Neural crest cell (in vitro differentiated cells): ENCODE data around the gene P2RY8. TPM values are rescaled to one million over a fixed set of nuclear protein-coding genes. Genes with fewer than 3 reads are reported as not detected.
"Not testable (repeated sequence)": the region's sequence is repeated elsewhere in the genome, so short reads cannot be mapped to it uniquely, and the experiment has no call there.

Source experiments
- DNase-seq: peaks from one replicate; pipeline ENCODE4 v3.0.0; 2021; ENCODE audit warnings: low read depth, mixed read lengths, low spot score
- H3K27ac Mint-ChIP-seq: one replicate; pipeline ENCODE4 v1.8.0; 2021; ENCODE audit warnings: mild to moderate bottlenecking, mixed read lengths; ENCODE audit not compliant: unreplicated experiment
- H3K27me3 Mint-ChIP-seq: 2 replicates; pipeline ENCODE4 v1.8.0; 2021; ENCODE audit warnings: low read depth, mild to moderate bottlenecking, mixed read lengths
- H3K36me3 Mint-ChIP-seq: 2 replicates; pipeline ENCODE4 v1.8.0; 2021; ENCODE audit warnings: low read depth, mild to moderate bottlenecking, mixed read lengths
- H3K4me1 Mint-ChIP-seq: 2 replicates; pipeline ENCODE4 v1.8.0; 2021; ENCODE audit warnings: mixed read lengths
- H3K4me3 Mint-ChIP-seq: one replicate; pipeline ENCODE4 v1.8.0; 2021; ENCODE audit warnings: mild to moderate bottlenecking, mixed read lengths
- H3K9me3 Mint-ChIP-seq: 2 replicates; pipeline ENCODE4 v1.8.0; 2021; ENCODE audit warnings: mixed read lengths
- total RNA-seq: library from RNA; stranded (reverse); gene quantifications from 2 replicates; pipeline ENCODE4 v1.2.1, GENCODE V29; 2021
- TF ChIP-seq, protein P1 (sequence below): fragments of 200-600 bp; sonication (generic); conservative IDR thresholded peaks from 2 replicates; pipeline ENCODE4 v1.5.0; 2021; ENCODE audit warnings: antibody characterized with exemption, mild to moderate bottlenecking

Gene P2RY8
- total RNA-seq, 1 donor from 2014 or later: not detected

DNA sequence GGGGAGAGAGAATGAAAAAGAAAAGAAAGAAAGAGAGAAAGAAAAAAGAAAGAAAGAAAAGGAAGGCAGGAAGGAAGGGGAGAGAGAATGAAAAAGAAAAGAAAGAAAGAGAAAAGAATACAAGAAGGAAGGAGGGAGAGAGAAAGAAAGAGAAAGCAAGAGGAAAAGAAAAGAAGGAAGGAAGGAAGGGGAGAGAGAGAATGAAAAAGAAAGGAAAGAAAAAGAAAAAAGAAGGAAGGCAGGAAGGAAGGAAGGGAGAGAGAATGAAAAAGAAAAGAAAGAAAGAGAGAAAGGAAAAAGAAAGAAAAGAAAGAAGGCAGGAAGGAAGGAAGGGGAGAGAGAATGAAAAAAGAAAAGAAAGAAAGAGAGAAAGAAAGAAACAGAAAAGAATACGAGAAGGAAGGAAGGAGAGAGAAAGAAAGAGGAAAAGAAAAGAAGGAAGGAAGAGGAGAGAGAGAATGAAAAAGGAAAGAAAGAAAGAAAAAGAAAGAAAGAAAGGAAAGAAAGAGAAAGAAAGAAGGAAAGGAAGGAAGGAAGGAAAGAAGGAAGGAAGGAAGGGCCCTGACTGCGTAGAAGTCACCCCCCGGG is 15.1 kb upstream of the P2RY8 start:
- no peaks in the 10 kb centered on the region for H3K36me3 Mint-ChIP-seq
- no peak for DNase-seq
- H3K9me3 Mint-ChIP-seq: no peaks in the 10 kb centered on the region
- no peaks in the 10 kb centered on the region for H3K4me1 Mint-ChIP-seq
- TF ChIP-seq, protein P1, sequence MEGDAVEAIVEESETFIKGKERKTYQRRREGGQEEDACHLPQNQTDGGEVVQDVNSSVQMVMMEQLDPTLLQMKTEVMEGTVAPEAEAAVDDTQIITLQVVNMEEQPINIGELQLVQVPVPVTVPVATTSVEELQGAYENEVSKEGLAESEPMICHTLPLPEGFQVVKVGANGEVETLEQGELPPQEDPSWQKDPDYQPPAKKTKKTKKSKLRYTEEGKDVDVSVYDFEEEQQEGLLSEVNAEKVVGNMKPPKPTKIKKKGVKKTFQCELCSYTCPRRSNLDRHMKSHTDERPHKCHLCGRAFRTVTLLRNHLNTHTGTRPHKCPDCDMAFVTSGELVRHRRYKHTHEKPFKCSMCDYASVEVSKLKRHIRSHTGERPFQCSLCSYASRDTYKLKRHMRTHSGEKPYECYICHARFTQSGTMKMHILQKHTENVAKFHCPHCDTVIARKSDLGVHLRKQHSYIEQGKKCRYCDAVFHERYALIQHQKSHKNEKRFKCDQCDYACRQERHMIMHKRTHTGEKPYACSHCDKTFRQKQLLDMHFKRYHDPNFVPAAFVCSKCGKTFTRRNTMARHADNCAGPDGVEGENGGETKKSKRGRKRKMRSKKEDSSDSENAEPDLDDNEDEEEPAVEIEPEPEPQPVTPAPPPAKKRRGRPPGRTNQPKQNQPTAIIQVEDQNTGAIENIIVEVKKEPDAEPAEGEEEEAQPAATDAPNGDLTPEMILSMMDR: no peak
- no peak overlapping the region for H3K4me3 Mint-ChIP-seq
- H3K27me3 Mint-ChIP-seq: peaks cover 7% of the 10 kb centered on the region
- no peak overlapping the region for H3K27ac Mint-ChIP-seq

GRCh38 chrX:1546691-1547251 is 9.8 kb upstream of the P2RY8 start:
- DNase-seq: no peak
- Mint-ChIP-seq H3K9me3 (no peaks in the 10 kb centered on the region), H3K36me3 (no peaks in the 10 kb centered on the region), H3K27me3 (no peaks in the 10 kb centered on the region), H3K4me1 (no peaks in the 10 kb centered on the region), H3K4me3 (no peak overlapping the region), H3K27ac (peak overlapping the region; percentile 78)
- TF ChIP-seq, protein P1: no peak

DNA sequence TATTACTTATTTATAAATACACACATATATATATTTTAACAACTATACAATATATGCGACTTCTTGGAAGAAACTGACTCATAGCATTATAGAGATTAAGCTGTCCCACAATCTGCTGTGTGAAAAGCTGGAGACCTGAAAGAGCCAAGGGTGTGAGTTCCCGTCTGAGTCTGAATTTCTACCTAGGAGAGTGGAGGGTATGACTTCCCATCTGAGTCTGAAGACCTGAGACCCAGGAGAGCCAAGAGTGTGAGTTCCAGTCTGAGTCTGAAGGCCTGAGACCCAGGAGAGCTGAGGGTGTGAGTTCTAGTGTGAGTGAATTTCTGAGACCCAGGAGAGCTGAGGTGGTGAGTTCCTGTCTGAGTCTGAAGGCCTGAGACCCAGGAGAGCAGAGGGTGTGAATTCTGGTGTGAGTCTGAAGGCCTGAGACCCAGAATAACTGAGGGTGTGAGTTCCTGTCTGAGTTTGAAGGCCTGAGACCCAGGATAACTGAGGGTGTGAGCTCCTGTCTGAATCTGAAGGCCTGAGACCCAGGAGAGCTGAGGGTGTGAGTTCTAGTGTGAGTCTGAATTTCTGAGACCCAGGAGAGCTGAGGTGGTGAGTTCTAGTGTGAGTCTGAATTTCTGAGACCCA is 8.9 kb upstream of the P2RY8 start:
- Mint-ChIP-seq H3K9me3 (no peaks in the 10 kb centered on the region), H3K27me3 (no peaks in the 10 kb centered on the region), H3K4me1 (no peaks in the 10 kb centered on the region), H3K4me3 (no peak overlapping the region), H3K36me3 (no peaks in the 10 kb centered on the region), H3K27ac (peak overlapping the region; percentile 92)
- no peak for DNase-seq
- TF ChIP-seq, protein P1: no peak

DNA sequence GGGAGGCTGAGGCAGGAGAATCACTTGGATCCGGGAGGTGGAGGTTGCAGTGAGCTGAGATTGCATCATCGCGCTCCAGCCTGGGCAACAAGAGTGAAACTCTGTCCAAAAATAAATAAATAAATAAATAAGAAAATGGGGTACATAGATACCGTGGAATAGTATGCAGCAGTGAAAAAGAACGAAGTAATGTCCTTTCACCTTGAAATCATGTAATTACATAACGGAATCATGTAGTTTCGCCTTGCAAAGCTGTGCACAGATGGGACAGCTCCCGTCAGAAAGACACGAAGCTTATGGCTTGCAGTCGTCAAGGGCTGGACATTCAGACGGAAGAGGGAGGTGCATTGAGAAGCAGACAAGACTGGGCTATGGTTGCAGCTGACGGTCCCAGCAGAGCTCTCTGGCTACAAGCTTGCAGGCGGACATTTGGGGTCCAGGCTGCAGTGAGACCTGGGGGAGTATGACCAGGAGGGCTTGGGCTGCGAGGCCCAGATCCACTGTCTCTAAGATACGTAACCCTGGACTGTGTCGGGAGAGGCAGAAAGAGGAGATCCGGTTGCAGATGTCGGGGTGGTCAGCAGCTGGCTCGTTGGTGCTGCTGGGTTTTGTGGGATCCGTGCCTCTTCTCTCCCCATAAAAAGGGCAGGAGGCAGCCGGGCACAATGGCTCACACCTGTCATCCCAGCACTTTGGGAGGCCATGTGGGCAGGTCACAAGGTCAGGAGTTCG is 6.2 kb upstream of the P2RY8 start:
- Mint-ChIP-seq H3K4me1 (no peaks in the 10 kb centered on the region), H3K36me3 (no peaks in the 10 kb centered on the region), H3K4me3 (no peak overlapping the region), H3K27ac (no peak overlapping the region), H3K27me3 (no peaks in the 10 kb centered on the region), H3K9me3 (no peaks in the 10 kb centered on the region)
- DNase-seq: no peak
- TF ChIP-seq, protein P1: no peak

DNA sequence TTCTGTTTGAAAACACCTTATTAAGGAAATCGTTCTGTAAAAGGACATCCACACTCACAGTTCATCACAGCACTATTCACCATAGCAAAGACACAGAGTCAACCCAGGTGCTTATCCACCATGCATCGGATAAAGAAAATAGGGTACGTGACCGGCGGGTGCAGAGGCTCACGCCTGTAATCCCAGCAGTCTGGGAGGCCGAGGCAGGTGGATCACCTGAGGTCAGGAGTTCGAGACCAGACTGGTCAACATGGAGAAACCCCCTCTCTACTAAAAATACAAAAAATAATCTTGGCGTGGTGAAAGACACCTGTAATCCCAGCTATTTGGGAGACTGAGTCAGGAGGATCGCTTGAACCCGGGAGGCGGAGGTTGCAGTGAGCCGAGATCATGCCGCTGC is 2.2 kb upstream of the P2RY8 start:
- not testable (repeated sequence) for H3K27me3 Mint-ChIP-seq, H3K4me1 Mint-ChIP-seq, H3K9me3 Mint-ChIP-seq, H3K36me3 Mint-ChIP-seq, H3K4me3 Mint-ChIP-seq, DNase-seq, H3K27ac Mint-ChIP-seq

- H3K9me3 Mint-ChIP-seq, H3K4me1 Mint-ChIP-seq, DNase-seq, H3K4me3 Mint-ChIP-seq, H3K27me3 Mint-ChIP-seq, H3K36me3 Mint-ChIP-seq, H3K27ac Mint-ChIP-seq: not testable (repeated sequence)
Observed at GRCh38 chrX:1537716-1538090, 718 bp upstream of the P2RY8 start.
